Measurements from ENCODE around the gene SPC24.
"Not testable (repeated sequence)": the region's sequence is repeated elsewhere in the genome, so short reads cannot be mapped to it uniquely, and the experiment has no call there.

SPC24 gene

GRCh38 chr19:11191934-11192333, 36.4 kb upstream of the SPC24 start:
- no peak for DNase-seq (ENCODE audit: low spot score)

GRCh38 chr19:11191273-11191755, 35.7 kb upstream of the SPC24 start:
- no peak for DNase-seq (ENCODE audit: low spot score)

GRCh38 chr19:11190501-11190900, 34.9 kb upstream of the SPC24 start:
- DNase-seq (ENCODE audit: low spot score): no peak

GRCh38 chr19:11187441-11187840, 31.9 kb upstream of the SPC24 start:
- no peak for DNase-seq (ENCODE audit: low spot score)

GRCh38 chr19:11182994-11183393, 27.4 kb upstream of the SPC24 start:
- no peak for DNase-seq (ENCODE audit: low spot score)

GRCh38 chr19:11181488-11181887, 25.9 kb upstream of the SPC24 start:
- no peak for DNase-seq (ENCODE audit: low spot score)

- DNase-seq (ENCODE audit: low spot score): not testable (repeated sequence)
Observed at GRCh38 chr19:11180975-11181374, 25.4 kb upstream of the SPC24 start.

- no peak for DNase-seq (ENCODE audit: low spot score)
Observed at GRCh38 chr19:11180346-11180745, 24.8 kb upstream of the SPC24 start.

GRCh38 chr19:11179716-11180297, 24.2 kb upstream of the SPC24 start:
- no peak for DNase-seq (ENCODE audit: low spot score)

- not testable (repeated sequence) for DNase-seq (ENCODE audit: low spot score)
Observed at GRCh38 chr19:11179145-11179465, 23.5 kb upstream of the SPC24 start.

GRCh38 chr19:11177592-11177991, 22.0 kb upstream of the SPC24 start:
- DNase-seq (ENCODE audit: low spot score): no peak

GRCh38 chr19:11176466-11177193, 21.0 kb upstream of the SPC24 start:
- DNase-seq (ENCODE audit: low spot score): no peak

- DNase-seq (ENCODE audit: low spot score): no peak
Observed at GRCh38 chr19:11175920-11176319, 20.3 kb upstream of the SPC24 start.

- DNase-seq (ENCODE audit: low spot score): no peak
Observed at GRCh38 chr19:11174336-11174735, 18.8 kb upstream of the SPC24 start.

GRCh38 chr19:11173516-11174155, 18.1 kb upstream of the SPC24 start:
- no peak for DNase-seq (ENCODE audit: low spot score)

GRCh38 chr19:11172576-11172975, 17.0 kb upstream of the SPC24 start:
- DNase-seq (ENCODE audit: low spot score): no peak

GRCh38 chr19:11171144-11171543, 15.6 kb upstream of the SPC24 start:
- no peak for DNase-seq (ENCODE audit: low spot score)

- DNase-seq (ENCODE audit: low spot score): no peak
Observed at GRCh38 chr19:11169896-11170678, 14.5 kb upstream of the SPC24 start.

- no peak for DNase-seq (ENCODE audit: low spot score)
Observed at GRCh38 chr19:11168568-11168967, 13.0 kb upstream of the SPC24 start.

- DNase-seq (ENCODE audit: low spot score): no peak
Observed at GRCh38 chr19:11166281-11167142, 10.9 kb upstream of the SPC24 start.

- DNase-seq (ENCODE audit: low spot score): no peak
Observed at GRCh38 chr19:11165486-11166030, 10.0 kb upstream of the SPC24 start.
